Measurements from ENCODE around the gene MED8. TPM values are rescaled to one million over a fixed set of nuclear protein-coding genes. Genes with fewer than 3 reads are reported as not detected.

The MED8 gene
- total and polyA plus RNA-seq, 9 of the 15 experiments (the other 6 are each of a cell fraction or from before 2014, with no cell fraction given) = 23.0 to 120 (median 56.4) TPM

DNA sequence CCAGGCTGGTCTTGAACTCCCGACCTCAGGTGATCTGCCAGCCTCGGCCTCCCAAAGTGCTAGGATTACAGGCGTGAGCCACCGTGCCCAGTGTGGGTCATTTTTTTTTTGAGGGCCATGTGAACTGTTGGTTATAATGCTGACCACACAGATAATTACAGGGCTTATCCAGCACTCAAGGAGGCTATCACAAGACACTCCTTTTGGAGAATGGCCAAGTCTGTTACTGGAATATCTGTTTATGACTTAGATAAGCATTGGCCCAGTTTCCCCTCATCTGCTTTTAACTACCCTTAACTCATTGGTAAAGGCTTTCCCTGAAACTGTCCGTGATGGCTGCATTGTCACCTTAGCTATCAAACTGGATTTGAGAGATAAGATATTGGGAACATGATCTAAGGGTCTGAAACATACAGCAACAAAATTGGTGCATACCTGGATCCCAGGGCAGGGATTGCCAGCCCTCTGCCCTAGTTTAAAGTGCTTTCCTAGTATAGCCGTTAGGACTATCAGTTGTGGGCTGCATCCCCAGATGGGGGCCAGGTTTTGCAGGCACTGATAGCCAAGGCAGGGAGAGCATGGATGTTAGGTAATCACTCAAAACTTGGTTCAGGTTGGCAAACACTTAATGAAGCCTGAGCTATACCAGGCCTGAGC, 15.7 kb upstream of the MED8 start (continued):
- TF ChIP-seq, protein P1, sequence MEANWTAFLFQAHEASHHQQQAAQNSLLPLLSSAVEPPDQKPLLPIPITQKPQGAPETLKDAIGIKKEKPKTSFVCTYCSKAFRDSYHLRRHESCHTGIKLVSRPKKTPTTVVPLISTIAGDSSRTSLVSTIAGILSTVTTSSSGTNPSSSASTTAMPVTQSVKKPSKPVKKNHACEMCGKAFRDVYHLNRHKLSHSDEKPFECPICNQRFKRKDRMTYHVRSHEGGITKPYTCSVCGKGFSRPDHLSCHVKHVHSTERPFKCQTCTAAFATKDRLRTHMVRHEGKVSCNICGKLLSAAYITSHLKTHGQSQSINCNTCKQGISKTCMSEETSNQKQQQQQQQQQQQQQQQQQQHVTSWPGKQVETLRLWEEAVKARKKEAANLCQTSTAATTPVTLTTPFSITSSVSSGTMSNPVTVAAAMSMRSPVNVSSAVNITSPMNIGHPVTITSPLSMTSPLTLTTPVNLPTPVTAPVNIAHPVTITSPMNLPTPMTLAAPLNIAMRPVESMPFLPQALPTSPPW (CRISPR knock-in tag; IDR thresholded peaks at IDR 0.05) = peak; percentile 49
- TF ChIP-seq NFRKB (IDR thresholded peaks at IDR 0.05; ENCODE audit: low read depth) (no peak), NR2F6 (CRISPR knock-in tag; IDR thresholded peaks at IDR 0.05) (no peak), BCL6 (CRISPR knock-in tag; IDR thresholded peaks at IDR 0.05) (no peak), SAP30 (IDR thresholded peaks at IDR 0.05; ENCODE audit: borderline replicate concordance, insufficient read depth, low read depth, low read length, poor library complexity, severe bottlenecking) (no peak), ELF2 (CRISPR knock-in tag; IDR thresholded peaks at IDR 0.05) (no peak), MYBL2 (IDR thresholded peaks at IDR 0.05; ENCODE audit: low read depth) (no peak; the same call in 1 of the 2 replicates), MYBL2 (CRISPR knock-in tag; IDR thresholded peaks at IDR 0.05; ENCODE audit: borderline replicate concordance) (no peak), FOXP1 (CRISPR knock-in tag; IDR thresholded peaks at IDR 0.05) (no peak), ZNF436 (CRISPR knock-in tag; IDR thresholded peaks at IDR 0.05) (no peak), ZNF24 (IDR thresholded peaks at IDR 0.05) (no peak)
- TF ChIP-seq, protein P2, sequence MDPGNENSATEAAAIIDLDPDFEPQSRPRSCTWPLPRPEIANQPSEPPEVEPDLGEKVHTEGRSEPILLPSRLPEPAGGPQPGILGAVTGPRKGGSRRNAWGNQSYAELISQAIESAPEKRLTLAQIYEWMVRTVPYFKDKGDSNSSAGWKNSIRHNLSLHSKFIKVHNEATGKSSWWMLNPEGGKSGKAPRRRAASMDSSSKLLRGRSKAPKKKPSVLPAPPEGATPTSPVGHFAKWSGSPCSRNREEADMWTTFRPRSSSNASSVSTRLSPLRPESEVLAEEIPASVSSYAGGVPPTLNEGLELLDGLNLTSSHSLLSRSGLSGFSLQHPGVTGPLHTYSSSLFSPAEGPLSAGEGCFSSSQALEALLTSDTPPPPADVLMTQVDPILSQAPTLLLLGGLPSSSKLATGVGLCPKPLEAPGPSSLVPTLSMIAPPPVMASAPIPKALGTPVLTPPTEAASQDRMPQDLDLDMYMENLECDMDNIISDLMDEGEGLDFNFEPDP (CRISPR knock-in tag; IDR thresholded peaks at IDR 0.05) = no peak
- TF ChIP-seq, protein P3, sequence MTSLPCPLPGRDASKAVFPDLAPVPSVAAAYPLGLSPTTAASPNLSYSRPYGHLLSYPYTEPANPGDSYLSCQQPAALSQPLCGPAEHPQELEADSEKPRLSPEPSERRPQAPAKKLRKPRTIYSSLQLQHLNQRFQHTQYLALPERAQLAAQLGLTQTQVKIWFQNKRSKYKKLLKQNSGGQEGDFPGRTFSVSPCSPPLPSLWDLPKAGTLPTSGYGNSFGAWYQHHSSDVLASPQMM (CRISPR knock-in tag; IDR thresholded peaks at IDR 0.05) = no peak
- TF ChIP-seq, protein P4, sequence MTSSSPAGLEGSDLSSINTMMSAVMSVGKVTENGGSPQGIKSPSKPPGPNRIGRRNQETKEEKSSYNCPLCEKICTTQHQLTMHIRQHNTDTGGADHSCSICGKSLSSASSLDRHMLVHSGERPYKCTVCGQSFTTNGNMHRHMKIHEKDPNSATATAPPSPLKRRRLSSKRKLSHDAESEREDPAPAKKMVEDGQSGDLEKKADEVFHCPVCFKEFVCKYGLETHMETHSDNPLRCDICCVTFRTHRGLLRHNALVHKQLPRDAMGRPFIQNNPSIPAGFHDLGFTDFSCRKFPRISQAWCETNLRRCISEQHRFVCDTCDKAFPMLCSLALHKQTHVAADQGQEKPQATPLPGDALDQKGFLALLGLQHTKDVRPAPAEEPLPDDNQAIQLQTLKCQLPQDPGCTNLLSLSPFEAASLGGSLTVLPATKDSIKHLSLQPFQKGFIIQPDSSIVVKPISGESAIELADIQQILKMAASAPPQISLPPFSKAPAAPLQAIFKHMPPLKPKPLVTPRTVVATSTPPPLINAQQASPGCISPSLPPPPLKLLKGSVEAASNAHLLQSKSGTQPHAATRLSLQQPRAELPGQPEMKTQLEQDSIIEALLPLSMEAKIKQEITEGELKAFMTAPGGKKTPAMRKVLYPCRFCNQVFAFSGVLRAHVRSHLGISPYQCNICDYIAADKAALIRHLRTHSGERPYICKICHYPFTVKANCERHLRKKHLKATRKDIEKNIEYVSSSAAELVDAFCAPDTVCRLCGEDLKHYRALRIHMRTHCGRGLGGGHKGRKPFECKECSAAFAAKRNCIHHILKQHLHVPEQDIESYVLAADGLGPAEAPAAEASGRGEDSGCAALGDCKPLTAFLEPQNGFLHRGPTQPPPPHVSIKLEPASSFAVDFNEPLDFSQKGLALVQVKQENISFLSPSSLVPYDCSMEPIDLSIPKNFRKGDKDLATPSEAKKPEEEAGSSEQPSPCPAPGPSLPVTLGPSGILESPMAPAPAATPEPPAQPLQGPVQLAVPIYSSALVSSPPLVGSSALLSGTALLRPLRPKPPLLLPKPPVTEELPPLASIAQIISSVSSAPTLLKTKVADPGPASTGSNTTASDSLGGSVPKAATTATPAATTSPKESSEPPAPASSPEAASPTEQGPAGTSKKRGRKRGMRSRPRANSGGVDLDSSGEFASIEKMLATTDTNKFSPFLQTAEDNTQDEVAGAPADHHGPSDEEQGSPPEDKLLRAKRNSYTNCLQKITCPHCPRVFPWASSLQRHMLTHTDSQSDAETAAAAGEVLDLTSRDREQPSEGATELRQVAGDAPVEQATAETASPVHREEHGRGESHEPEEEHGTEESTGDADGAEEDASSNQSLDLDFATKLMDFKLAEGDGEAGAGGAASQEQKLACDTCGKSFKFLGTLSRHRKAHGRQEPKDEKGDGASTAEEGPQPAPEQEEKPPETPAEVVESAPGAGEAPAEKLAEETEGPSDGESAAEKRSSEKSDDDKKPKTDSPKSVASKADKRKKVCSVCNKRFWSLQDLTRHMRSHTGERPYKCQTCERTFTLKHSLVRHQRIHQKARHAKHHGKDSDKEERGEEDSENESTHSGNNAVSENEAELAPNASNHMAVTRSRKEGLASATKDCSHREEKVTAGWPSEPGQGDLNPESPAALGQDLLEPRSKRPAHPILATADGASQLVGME (CRISPR knock-in tag; IDR thresholded peaks at IDR 0.05) = no peak
- TF ChIP-seq, protein P5, sequence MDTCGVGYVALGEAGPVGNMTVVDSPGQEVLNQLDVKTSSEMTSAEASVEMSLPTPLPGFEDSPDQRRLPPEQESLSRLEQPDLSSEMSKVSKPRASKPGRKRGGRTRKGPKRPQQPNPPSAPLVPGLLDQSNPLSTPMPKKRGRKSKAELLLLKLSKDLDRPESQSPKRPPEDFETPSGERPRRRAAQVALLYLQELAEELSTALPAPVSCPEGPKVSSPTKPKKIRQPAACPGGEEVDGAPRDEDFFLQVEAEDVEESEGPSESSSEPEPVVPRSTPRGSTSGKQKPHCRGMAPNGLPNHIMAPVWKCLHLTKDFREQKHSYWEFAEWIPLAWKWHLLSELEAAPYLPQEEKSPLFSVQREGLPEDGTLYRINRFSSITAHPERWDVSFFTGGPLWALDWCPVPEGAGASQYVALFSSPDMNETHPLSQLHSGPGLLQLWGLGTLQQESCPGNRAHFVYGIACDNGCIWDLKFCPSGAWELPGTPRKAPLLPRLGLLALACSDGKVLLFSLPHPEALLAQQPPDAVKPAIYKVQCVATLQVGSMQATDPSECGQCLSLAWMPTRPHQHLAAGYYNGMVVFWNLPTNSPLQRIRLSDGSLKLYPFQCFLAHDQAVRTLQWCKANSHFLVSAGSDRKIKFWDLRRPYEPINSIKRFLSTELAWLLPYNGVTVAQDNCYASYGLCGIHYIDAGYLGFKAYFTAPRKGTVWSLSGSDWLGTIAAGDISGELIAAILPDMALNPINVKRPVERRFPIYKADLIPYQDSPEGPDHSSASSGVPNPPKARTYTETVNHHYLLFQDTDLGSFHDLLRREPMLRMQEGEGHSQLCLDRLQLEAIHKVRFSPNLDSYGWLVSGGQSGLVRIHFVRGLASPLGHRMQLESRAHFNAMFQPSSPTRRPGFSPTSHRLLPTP (IDR thresholded peaks at IDR 0.05; ENCODE audit: borderline replicate concordance, extremely low read depth, insufficient read length) = no peak
